ENCODE data around the gene BICRAL.

DNA sequence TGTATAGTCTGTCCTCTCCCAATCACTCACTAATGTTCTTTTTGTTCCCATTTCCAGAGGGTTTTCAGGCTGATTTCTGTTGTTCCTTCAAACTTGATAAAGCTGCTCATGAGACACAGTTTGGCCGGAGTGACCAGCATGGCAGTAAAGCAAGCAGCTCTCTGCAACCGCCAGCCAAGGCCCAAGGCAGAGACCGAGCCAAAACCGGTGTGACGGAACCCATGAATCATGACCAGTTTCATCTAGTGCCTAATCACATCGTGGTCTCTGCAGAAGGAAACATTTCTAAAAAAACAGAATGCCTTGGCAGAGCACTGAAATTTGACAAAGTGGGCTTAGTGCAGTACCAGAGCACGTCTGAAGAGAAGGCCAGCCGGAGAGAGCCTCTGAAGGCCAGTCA, 82.8 kb downstream of the BICRAL start:
- no peak for TF ChIP-seq ZNF384 (IDR thresholded peaks at IDR 0.05)
- no peak for TF ChIP-seq FOXA1 (IDR thresholded peaks at IDR 0.05)
- TF ChIP-seq L3MBTL2 (conservative IDR thresholded peaks at IDR 0.05), result no peak
- no peak for TF ChIP-seq FOXK2 (IDR thresholded peaks at IDR 0.05)
- TF ChIP-seq ELF4 (IDR thresholded peaks at IDR 0.05), result no peak
- no peak for TF ChIP-seq NFRKB (IDR thresholded peaks at IDR 0.05)
- TF ChIP-seq LEF1 (IDR thresholded peaks at IDR 0.05; ENCODE audit: borderline replicate concordance), result no peak
- TF ChIP-seq SP1 (IDR thresholded peaks at IDR 0.05), result no peak
- no peak for TF ChIP-seq TARDBP (IDR thresholded peaks at IDR 0.05)
- TF ChIP-seq CTBP1 (IDR thresholded peaks at IDR 0.05; ENCODE audit: borderline replicate concordance), result no peak
- no peak for TF ChIP-seq SUZ12 (IDR thresholded peaks at IDR 0.05)
- no peak for TF ChIP-seq HDGF (IDR thresholded peaks at IDR 0.05; ENCODE audit: borderline replicate concordance)
- no peak for TF ChIP-seq BHLHE40 (IDR thresholded peaks at IDR 0.05; ENCODE audit: borderline replicate concordance)
